Neural cell (in vitro differentiated cells): ENCODE results near the gene AP1M2. TPM values are rescaled to one million over a fixed set of nuclear protein-coding genes. Genes with fewer than 3 reads are reported as not detected.
"Not testable (repeated sequence)": the region's sequence is repeated elsewhere in the genome, so short reads cannot be mapped to it uniquely, and the experiment has no call there.

Source experiments
- H2AFZ ChIP-seq: fragments of 200-600, 300-800 bp; sonication (generic), shearing (Covaris generic); 2 replicates; pipeline ENCODE4 v1.6.0; 2014; ENCODE audit warnings: low read depth, mild to moderate bottlenecking, antibody characterized with exemption, low read length, moderate library complexity
- H3F3A ChIP-seq: fragments of 200-600 bp; shearing (Covaris generic); 2 replicates; pipeline ENCODE4 v1.6.1; 2016; ENCODE audit warnings: mild to moderate bottlenecking, moderate library complexity, mixed read lengths, antibody characterized with exemption, low read length; ENCODE audit not compliant: insufficient read depth, poor library complexity, severe bottlenecking
- H3K27ac ChIP-seq: fragments of 200-600, 300-800 bp; sonication (generic), shearing (Covaris generic); 2 replicates; pipeline ENCODE4 v1.5.1; 2014; ENCODE audit warnings: mild to moderate bottlenecking, low read length, moderate library complexity
- H3K27me3 ChIP-seq: fragments of 300-800, 200-600 bp; sonication (generic), shearing (Covaris generic); 2 replicates; pipeline ENCODE4 v1.6.0; 2014; ENCODE audit warnings: mild to moderate bottlenecking, low read depth, low read length, moderate library complexity; ENCODE audit not compliant: insufficient read depth
- H3K36me3 ChIP-seq: fragments of 300-800, 200-600 bp; sonication (generic), shearing (Covaris generic); 2 replicates; pipeline ENCODE4 v1.5.1; 2014; ENCODE audit warnings: mild to moderate bottlenecking, antibody characterized with exemption, low read length, moderate library complexity; ENCODE audit not compliant: insufficient read depth
- H3K4me2 ChIP-seq: fragments of 300-800, 200-600 bp; sonication (generic), shearing (Covaris generic); 2 replicates; pipeline ENCODE4 v1.6.0; 2014; ENCODE audit warnings: mild to moderate bottlenecking, low read length
- H3K4me3 ChIP-seq: fragments of 300-800, 200-600 bp; sonication (generic), shearing (Covaris generic); 2 replicates; pipeline ENCODE4 v1.5.1; 2014; ENCODE audit warnings: mild to moderate bottlenecking, low read length, moderate library complexity
- H3K79me2 ChIP-seq: fragments of 200-600 bp; shearing (Covaris generic); replicated peaks from 2 replicates; pipeline ENCODE4 v1.6.0; 2014; ENCODE audit warnings: mild to moderate bottlenecking, low read length, moderate library complexity; ENCODE audit not compliant: insufficient read depth
- H3K9ac ChIP-seq: fragments of 300-800, 200-600 bp; sonication (generic), shearing (Covaris generic); 2 replicates; pipeline ENCODE4 v1.6.1; 2016; ENCODE audit warnings: mild to moderate bottlenecking, low read length, mixed read lengths
- H3K9me2 ChIP-seq: fragments of 200-600 bp; shearing (Covaris generic); 2 replicates; pipeline ENCODE4 v1.6.1; 2016; ENCODE audit warnings: mild to moderate bottlenecking, low read length, mixed read lengths; ENCODE audit not compliant: insufficient read depth
- H3K9me3 ChIP-seq: fragments of 200-600, 300-800 bp; sonication (generic), shearing (Covaris generic); 2 replicates; pipeline ENCODE4 v1.6.1; 2016; ENCODE audit warnings: mild to moderate bottlenecking, mixed run types, low read length, moderate library complexity, mixed read lengths
- H4K20me1 ChIP-seq: fragments of 200-600 bp; shearing (Covaris generic); 2 replicates; pipeline ENCODE4 v1.6.1; 2016; ENCODE audit warnings: mild to moderate bottlenecking, mixed run types; ENCODE audit not compliant: insufficient read depth
- CTCF ChIP-seq: fragments of 450-650 bp; IDR thresholded peaks from 2 replicates; pipeline ENCODE4 v1.5.1; 2014; ENCODE audit warnings: antibody characterized with exemption, mild to moderate bottlenecking, moderate library complexity; ENCODE audit not compliant: poor library complexity, severe bottlenecking
- EP300 ChIP-seq: fragments of 450-650 bp; conservative IDR thresholded peaks from 2 replicates; pipeline ENCODE4 v1.6.1; 2014; ENCODE audit warnings: antibody characterized with exemption, mild to moderate bottlenecking, moderate library complexity; ENCODE audit not compliant: poor library complexity, severe bottlenecking
- EZH2 ChIP-seq: fragments of 200-600, 300-800 bp; shearing (Covaris generic), sonication (generic); IDR thresholded peaks from 2 replicates; pipeline ENCODE4 v1.6.1; 2014; ENCODE audit warnings: antibody characterized with exemption, low read length, borderline replicate concordance, mild to moderate bottlenecking; ENCODE audit not compliant: insufficient read depth, poor library complexity, severe bottlenecking
- MXI1 ChIP-seq: fragments of 450-650 bp; conservative IDR thresholded peaks from 2 replicates; pipeline ENCODE4 v1.6.1; 2014; ENCODE audit warnings: antibody characterized with exemption, mild to moderate bottlenecking; ENCODE audit not compliant: poor library complexity, severe bottlenecking
- POLR2AphosphoS5 ChIP-seq: IDR thresholded peaks from 2 replicates; pipeline ENCODE4 v1.6.1; 2012
- REST ChIP-seq: IDR thresholded peaks from 2 replicates; pipeline ENCODE4 v1.6.1; 2012; ENCODE audit warnings: borderline replicate concordance
- SMC3 ChIP-seq: fragments of 450-650 bp; conservative IDR thresholded peaks from 2 replicates; pipeline ENCODE4 v1.6.1; 2014; ENCODE audit warnings: antibody characterized with exemption, mild to moderate bottlenecking, moderate library complexity; ENCODE audit not compliant: poor library complexity
- TAF1 ChIP-seq: IDR thresholded peaks from 2 replicates; pipeline ENCODE4 v1.6.1; 2012; ENCODE audit warnings: low read depth
- polyA plus RNA-seq: library from polyadenylated mRNA; depleted of rRNA; stranded (reverse); fragments of >200 nt; gene quantifications from 2 replicates; pipeline ENCODE4 v1.2.3, GENCODE V29; 2014

AP1M2 gene
- polyA plus RNA-seq, 1 donor from 2014 or later, result 0.38 TPM

- Histone ChIP-seq H3K27ac (no peak overlapping the region), H3K79me2 (peaks cover 3% of the 10 kb centered on the region), H3F3A (no peaks in the 10 kb centered on the region), H2AFZ (no peak overlapping the region), H3K9me3 (no peaks in the 10 kb centered on the region), H3K4me2 (no peak overlapping the region), H3K9me2 (no peaks in the 10 kb centered on the region), H3K4me3 (no peak overlapping the region), H3K36me3 (peaks cover 7% of the 10 kb centered on the region), H4K20me1 (no peaks in the 10 kb centered on the region), H3K27me3 (no peaks in the 10 kb centered on the region), H3K9ac (no peak overlapping the region)
- TF ChIP-seq TAF1 (no peak), EP300 (no peak), EZH2 (no peak), SMC3 (no peak), CTCF (no peak), POLR2AphosphoS5 (no peak), REST (no peak)
These were observed 35.3 kb downstream of the AP1M2 start for GRCh38 chr19:10551698-10552301.

GRCh38 chr19:10551006-10551405, 36.1 kb downstream of the AP1M2 start:
- not testable (repeated sequence) for H3F3A ChIP-seq, H3K27ac ChIP-seq, H2AFZ ChIP-seq

GRCh38 chr19:10550336-10550735, 36.8 kb downstream of the AP1M2 start:
- Histone ChIP-seq H3K9ac (no peak overlapping the region), H3K36me3 (peaks cover 7% of the 10 kb centered on the region), H3K27ac (no peak overlapping the region), H3K4me2 (no peak overlapping the region), H2AFZ (no peak overlapping the region), H3K9me3 (no peaks in the 10 kb centered on the region), H4K20me1 (no peaks in the 10 kb centered on the region), H3K27me3 (no peaks in the 10 kb centered on the region), H3K9me2 (no peaks in the 10 kb centered on the region), H3F3A (no peaks in the 10 kb centered on the region), H3K79me2 (peaks cover 3% of the 10 kb centered on the region), H3K4me3 (no peak overlapping the region)
- TF ChIP-seq REST (no peak), EP300 (no peak), POLR2AphosphoS5 (no peak), MXI1 (no peak)

More at GRCh38 chr19:10551006-10551405, 36.1 kb downstream of the AP1M2 start:
- H3K9ac ChIP-seq, H3K9me3 ChIP-seq, H3K4me2 ChIP-seq, H4K20me1 ChIP-seq, H3K27me3 ChIP-seq, H3K36me3 ChIP-seq, H3K79me2 ChIP-seq, H3K9me2 ChIP-seq, H3K4me3 ChIP-seq: not testable (repeated sequence)
